CD14-positive monocyte (primary cell): Measurements from ENCODE around the gene UBE2I. TPM values are rescaled to one million over a fixed set of nuclear protein-coding genes. Genes with fewer than 3 reads are reported as not detected.

Experiments
- DNase-seq, 3 donors: peaks; one replicate each; pipeline ENCODE4 v3.0.0-alpha.2; 2011 to 2022
- H2AFZ ChIP-seq: 2 replicates; pipeline ENCODE4 v1.6.0; 2012; ENCODE audit warnings: mild to moderate bottlenecking, low read depth, low read length, inconsistent platforms; ENCODE audit not compliant: insufficient read depth, poor library complexity, severe bottlenecking
- H3K27ac ChIP-seq, 2 donors: 1 replicate in 1 of 2; 2 replicates in 1 of 2; pipeline ENCODE4 v1.5.1; 2012 to 2013; ENCODE audit warnings: low read length in 2 of 2, control low read depth in 1 of 2, inconsistent platforms in 1 of 2, low read depth in 1 of 2, mild to moderate bottlenecking in 1 of 2
- H3K27me3 ChIP-seq, 2 donors: one replicate each; pipeline versions ENCODE4 v1.6.0 to v1.6.1; 2011 to 2013; ENCODE audit warnings: low read length in 2 of 2; ENCODE audit not compliant: control insufficient read depth in 2 of 2, insufficient read depth in 2 of 2
- H3K36me3 ChIP-seq, 2 donors: replicated peaks in 1 of 2; 1 replicate in 1 of 2; 2 replicates in 1 of 2; pipeline versions ENCODE4 v1.5.1 to v1.6.1; 2012 to 2013; ENCODE audit warnings: low read length in 2 of 2, control low read depth in 1 of 2, inconsistent platforms in 1 of 2, mild to moderate bottlenecking in 1 of 2; ENCODE audit not compliant: insufficient read depth in 2 of 2, control insufficient read depth in 1 of 2
- H3K4me1 ChIP-seq, 2 donors: 1 replicate in 1 of 2; 2 replicates in 1 of 2; pipeline versions ENCODE4 v1.5.1 to v1.6.1; 2012 to 2013; ENCODE audit warnings: low read length in 2 of 2, control low read depth in 1 of 2, inconsistent platforms in 1 of 2, mild to moderate bottlenecking in 1 of 2, moderate library complexity in 1 of 2; ENCODE audit not compliant: insufficient read depth in 2 of 2, control insufficient read depth in 1 of 2
- H3K4me2 ChIP-seq: replicated peaks from 2 replicates; pipeline ENCODE3; 2012; ENCODE audit warnings: low read length, moderate library complexity, mild to moderate bottlenecking; ENCODE audit not compliant: poor library complexity, severe bottlenecking; ENCODE audit errors: extremely low read depth
- H3K4me3 ChIP-seq, 3 experiments: fragments of 200-600 bp in 1 of 3; sonication (generic) in 1 of 3; replicated peaks in 1 of 3; 1 replicate in 2 of 3; 2 replicates in 1 of 3; pipeline ENCODE4 v1.5.1; 2011 to 2013; ENCODE audit warnings: low read length in 3 of 3, mild to moderate bottlenecking in 3 of 3, control low read depth in 2 of 3, low read depth in 2 of 3, inconsistent platforms in 1 of 3, moderate library complexity in 1 of 3
- H3K79me2 ChIP-seq: 2 replicates; pipeline ENCODE4 v1.6.0; 2012; ENCODE audit warnings: mild to moderate bottlenecking, control low read depth, inconsistent platforms, low read length, moderate library complexity; ENCODE audit not compliant: insufficient read depth
- H3K9ac ChIP-seq: 2 replicates; pipeline ENCODE4 v1.6.0; 2017; ENCODE audit warnings: low read length, mild to moderate bottlenecking; ENCODE audit not compliant: insufficient read depth, poor library complexity, severe bottlenecking
- H3K9me3 ChIP-seq, 2 donors: replicated peaks in 1 of 2; 1 replicate in 1 of 2; 2 replicates in 1 of 2; pipeline versions ENCODE4 v1.5.1 to v1.6.1; 2012 to 2013; ENCODE audit warnings: low read length in 2 of 2, control low read depth in 1 of 2; ENCODE audit not compliant: control insufficient read depth in 1 of 2, insufficient read depth in 1 of 2
- H4K20me1 ChIP-seq: 2 replicates; pipeline ENCODE4 v1.6.0; 2012; ENCODE audit warnings: mild to moderate bottlenecking, low read length, control low read depth, moderate library complexity; ENCODE audit not compliant: insufficient read depth
- H3K27ac Mint-ChIP-seq, 7 donors: one replicate each; pipeline ENCODE4 v1.8.0; 2020; ENCODE audit warnings: mild to moderate bottlenecking in 7 of 7, mixed read lengths in 7 of 7, moderate library complexity in 6 of 7, inconsistent platforms in 2 of 7
- H3K27me3 Mint-ChIP-seq, 3 donors: one replicate each; pipeline ENCODE4 v1.8.0; 2021 to 2022; ENCODE audit warnings: low read depth in 3 of 3, mild to moderate bottlenecking in 3 of 3, mixed read lengths in 3 of 3, moderate library complexity in 3 of 3, inconsistent platforms in 1 of 3
- H3K36me3 Mint-ChIP-seq, 2 donors: one replicate each; pipeline ENCODE4 v1.8.0; 2020; ENCODE audit warnings: mixed read lengths in 2 of 2, inconsistent platforms in 1 of 2, mild to moderate bottlenecking in 1 of 2
- H3K4me1 Mint-ChIP-seq: one replicate; pipeline ENCODE4 v1.8.0; 2020; ENCODE audit warnings: mild to moderate bottlenecking, mixed read lengths
- H3K4me3 Mint-ChIP-seq, 2 donors: one replicate each; pipeline ENCODE4 v1.8.0; 2020; ENCODE audit warnings: mild to moderate bottlenecking in 2 of 2, mixed read lengths in 2 of 2, moderate library complexity in 1 of 2
- H3K9me3 Mint-ChIP-seq, 7 donors: one replicate each; pipeline ENCODE4 v1.8.0; 2020 to 2022; ENCODE audit warnings: mixed read lengths in 7 of 7, mild to moderate bottlenecking in 6 of 7, moderate library complexity in 6 of 7, inconsistent platforms in 2 of 7
- CTCF ChIP-seq: fragments of 200-600 bp; IDR thresholded peaks from one replicate; pipeline ENCODE4 v1.8.0; 2022; ENCODE audit warnings: antibody characterized with exemption, mild to moderate bottlenecking
- WGBS: methylation state at CpG from one replicate; pipeline ENCODE4 v1.1.5; 2013; ENCODE audit warnings: missing lambda C conversion rate; ENCODE audit not compliant: insufficient coverage; 5-methylcytosine and 5-hydroxymethylcytosine counted together
- intact Hi-C, 2 donors: fragments of 100-400 bp; cut with micrococcal nuclease; formaldehyde crosslinking; loops; one replicate each; pipeline versions ENCODE4 v1.15.0 to v1.15.1; 2023
- polyA plus RNA-seq, 3 donors: library from polyadenylated mRNA; depleted of rRNA in 1 of 3; unstranded in 2 of 3; stranded (reverse) in 1 of 3; fragments of 300-500 nt in 2 of 3; fragments of >200 nt in 1 of 3; fragmentation: Illumina TruSeq in 2 of 3; gene quantifications; 1 replicate in 2 of 3; 2 replicates in 1 of 3; pipeline ENCODE4 v1.2.3, GENCODE V29; 2012 to 2021

UBE2I gene
- polyA plus RNA-seq, 3 donors = 76.8 to 112 (median 88.8) TPM

GRCh38 chr16:1361685-1362360 is 52.4 kb downstream of the UBE2I start:
- Mint-ChIP-seq H3K36me3 (peaks cover 51 to 85% of the 10 kb centered on the region in 2 donors), H3K27ac (peak overlapping the region in 1 of 7 donors; percentile 44), H3K4me3 (no peak overlapping the region), H3K27me3 (peaks cover 0 to 1% (median 0%) of the 10 kb centered on the region in 3 donors), H3K9me3 (no peaks in the 10 kb centered on the region), H3K4me1 (peaks cover 2% of the 10 kb centered on the region)
- Histone ChIP-seq H3K4me3 (no peak overlapping the region), H3K79me2 (peaks cover 50% of the 10 kb centered on the region), H3K36me3 (peaks cover 62 to 78% of the 10 kb centered on the region in 2 donors), H3K4me2 (no peak overlapping the region), H3K27ac (no peak overlapping the region), H3K9me3 (no peaks in the 10 kb centered on the region), H3K4me1 (no peaks in the 10 kb centered on the region), H3K9ac (no peak overlapping the region), H3K27me3 (no peaks in the 10 kb centered on the region), H2AFZ (no peak overlapping the region), H4K20me1 (peaks cover 98% of the 10 kb centered on the region)
- intact Hi-C loops = no loop called here
- no peak for DNase-seq
- 97% methylated on average over 31 of the region's 43 CpGs for WGBS
- no peak for TF ChIP-seq CTCF

GRCh38 chr16:1362807-1363206 is 53.4 kb downstream of the UBE2I start:
- Mint-ChIP-seq H3K4me3 (no peak overlapping the region), H3K9me3 (no peaks in the 10 kb centered on the region), H3K27me3 (peaks cover 0 to 1% (median 0%) of the 10 kb centered on the region in 3 donors), H3K27ac (peak overlapping the region in 2 of 7 donors; percentile 45 to 53), H3K4me1 (peaks cover 2% of the 10 kb centered on the region), H3K36me3 (peaks cover 51 to 91% of the 10 kb centered on the region in 2 donors)
- H3K27ac ChIP-seq = no peak overlapping the region
- no peaks in the 10 kb centered on the region for H3K4me1 ChIP-seq
- H3K36me3 ChIP-seq = peaks cover 69 to 86% of the 10 kb centered on the region in 2 donors
- peaks cover 93% of the 10 kb centered on the region for H4K20me1 ChIP-seq
- H3K27me3 ChIP-seq = no peaks in the 10 kb centered on the region
- H3K4me3 ChIP-seq = no peak overlapping the region
- H2AFZ ChIP-seq = no peak overlapping the region
- peaks cover 46% of the 10 kb centered on the region for H3K79me2 ChIP-seq
- no peak overlapping the region for H3K4me2 ChIP-seq
- no peak for TF ChIP-seq CTCF
- DNase-seq = no peak
- H3K9ac ChIP-seq = no peak overlapping the region
- intact Hi-C loops = no loop called here
- H3K9me3 ChIP-seq = no peaks in the 10 kb centered on the region
- 92% methylated on average over 3 of the region's 11 CpGs for WGBS
